GM19239 (cell line): ENCODE data around the gene CSE1L.
"Not testable (repeated sequence)": the region's sequence is repeated elsewhere in the genome, so short reads cannot be mapped to it uniquely, and the experiment has no call there.

Source experiments
- DNase-seq: peaks from one replicate; pipeline ENCODE4 v3.0.0; 2011; ENCODE audit warnings: low spot score; ENCODE audit not compliant: insufficient read length
- FAIRE-seq: peaks from 2 replicates; lab custom pipeline; 2011; peaks lifted over from hg19 to GRCh38; lab: Jason Lieb, UNC

The CSE1L gene

DNA sequence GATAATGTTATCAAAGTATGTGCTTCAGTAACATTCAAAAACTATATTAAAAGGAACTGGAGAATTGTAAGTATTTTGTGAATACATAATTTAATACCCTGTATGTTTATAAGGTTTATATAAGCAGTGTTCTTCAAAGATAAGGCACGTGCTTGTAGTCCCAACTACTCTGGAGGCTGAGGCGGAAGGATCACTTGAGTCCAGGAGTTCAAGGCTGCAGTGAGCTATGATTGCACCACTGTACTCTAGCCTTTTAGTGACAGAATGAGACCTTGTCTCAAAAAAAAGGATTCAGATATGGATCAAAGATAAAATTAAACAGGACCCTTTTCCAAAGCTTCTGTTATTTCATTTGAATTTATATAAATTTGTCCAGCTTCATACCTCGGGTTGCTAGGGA is 17.2 kb downstream of the CSE1L start:
- no peak for DNase-seq
- no peak for FAIRE-seq

DNA sequence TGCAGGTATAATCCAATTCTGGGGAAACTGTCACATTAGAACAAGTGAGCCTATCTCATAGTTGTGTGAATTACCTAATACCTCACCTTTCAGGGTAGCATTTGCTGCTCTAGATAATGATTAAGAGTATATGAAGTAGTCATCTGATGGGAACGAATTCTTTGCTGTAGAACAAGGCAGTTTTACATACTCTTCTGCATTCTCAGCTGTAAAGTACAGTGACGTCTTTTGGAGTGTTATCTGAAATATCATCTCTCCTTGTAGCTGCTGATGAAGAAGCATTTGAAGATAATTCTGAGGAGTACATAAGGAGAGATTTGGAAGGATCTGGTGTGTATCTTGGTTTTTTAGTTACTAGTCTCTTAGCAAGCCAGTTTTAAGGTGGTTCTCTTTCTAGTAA is 28.4 kb downstream of the CSE1L start:
- FAIRE-seq (peak; percentile 68), DNase-seq (no peak)

DNA sequence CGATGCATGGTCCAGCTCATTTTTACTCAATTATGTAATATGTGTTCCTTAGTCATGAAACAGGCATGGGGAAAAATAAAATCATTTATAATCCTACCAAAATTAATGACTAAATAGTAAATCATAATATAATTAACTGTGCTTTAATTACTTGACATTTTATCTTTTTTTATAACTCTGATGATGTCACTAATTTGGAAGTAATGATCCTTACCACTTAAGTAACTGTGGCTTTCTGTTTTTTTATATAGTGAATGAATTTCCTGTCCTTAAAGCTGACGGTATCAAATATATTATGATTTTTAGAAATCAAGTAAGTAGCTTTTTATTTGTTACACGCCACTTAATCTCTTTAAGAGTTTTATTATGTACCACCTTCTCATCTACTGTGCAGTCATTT is 32.2 kb downstream of the CSE1L start:
- DNase-seq (no peak), FAIRE-seq (no peak)

DNA sequence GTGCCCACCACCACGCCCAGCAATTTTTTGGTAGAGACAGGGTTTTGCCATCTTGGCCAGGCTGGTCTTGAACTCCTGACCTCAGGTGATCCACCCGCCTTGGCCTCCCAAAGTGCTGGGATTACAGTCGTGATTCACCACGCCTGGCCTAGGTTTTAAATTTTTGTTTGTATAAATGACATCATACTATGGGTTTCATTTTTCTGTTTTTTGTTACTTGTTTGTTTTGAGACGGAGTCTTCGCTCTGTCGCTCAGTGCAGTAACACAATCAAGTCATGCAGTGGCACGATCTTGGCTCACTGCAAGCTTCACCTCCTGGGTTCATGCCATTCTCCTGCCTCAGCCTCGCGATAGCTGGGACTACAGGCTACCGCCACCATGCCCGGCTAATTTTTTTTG is 36.2 kb downstream of the CSE1L start:
- DNase-seq, FAIRE-seq: not testable (repeated sequence)

DNA sequence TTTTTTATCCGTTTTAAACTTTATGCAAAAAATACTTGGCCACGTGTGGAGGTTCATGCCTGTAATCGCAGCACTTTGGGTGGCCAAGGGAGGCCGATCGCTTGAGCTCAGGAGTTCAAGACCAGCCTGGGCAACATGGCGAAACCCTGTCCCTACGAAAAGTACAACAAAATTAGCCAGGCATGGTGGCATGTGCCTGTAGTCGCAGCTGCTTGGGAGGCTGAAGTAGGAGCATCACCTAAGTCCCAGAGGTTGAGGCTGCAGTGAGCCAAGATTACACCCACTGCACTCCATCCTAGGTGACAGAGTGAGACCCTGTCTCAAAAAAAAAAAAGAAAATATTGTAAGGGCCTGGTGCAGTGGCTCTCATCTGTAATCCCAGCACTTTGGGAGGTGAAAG is 45.0 kb downstream of the CSE1L start:
- FAIRE-seq: no peak
- no peak for DNase-seq

DNA sequence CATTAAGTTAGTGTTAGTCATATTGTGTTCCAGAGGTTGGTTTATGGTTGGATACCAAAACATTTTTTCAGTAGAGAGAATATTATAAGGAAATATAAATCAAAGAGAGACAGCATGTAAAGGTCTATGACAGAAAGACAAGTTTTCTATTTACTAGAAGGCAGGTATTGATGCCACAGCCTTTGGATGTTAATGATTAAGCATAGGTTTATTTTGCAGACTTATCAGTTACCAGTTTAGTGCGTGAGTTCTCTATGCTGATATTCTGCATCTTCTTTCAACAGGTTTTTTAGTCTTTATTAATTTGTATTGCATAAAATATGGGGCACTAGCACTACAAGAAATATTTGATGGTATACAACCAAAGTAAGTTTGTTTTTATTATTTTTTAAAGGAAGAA is 45.6 kb downstream of the CSE1L start:
- DNase-seq: no peak
- FAIRE-seq: no peak

DNA sequence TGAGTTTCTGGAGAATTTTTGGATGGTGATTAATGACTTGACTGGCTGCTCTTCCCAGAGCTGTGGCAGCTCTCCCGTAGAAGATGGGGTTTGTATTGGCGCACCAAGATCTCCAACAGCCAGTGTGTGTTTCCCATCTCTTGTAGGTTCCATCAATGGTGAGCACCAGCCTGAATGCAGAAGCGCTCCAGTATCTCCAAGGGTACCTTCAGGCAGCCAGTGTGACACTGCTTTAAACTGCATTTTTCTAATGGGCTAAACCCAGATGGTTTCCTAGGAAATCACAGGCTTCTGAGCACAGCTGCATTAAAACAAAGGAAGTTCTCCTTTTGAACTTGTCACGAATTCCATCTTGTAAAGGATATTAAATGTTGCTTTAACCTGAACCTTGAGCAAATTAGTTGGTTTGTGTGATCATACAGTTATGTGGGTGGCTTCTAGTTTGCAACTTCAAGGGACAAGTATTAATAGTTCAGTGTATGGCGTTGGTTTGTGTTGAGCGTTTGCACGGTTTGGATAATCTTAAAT is 50.2 kb downstream of the CSE1L start:
- FAIRE-seq: no peak
- DNase-seq: no peak

DNA sequence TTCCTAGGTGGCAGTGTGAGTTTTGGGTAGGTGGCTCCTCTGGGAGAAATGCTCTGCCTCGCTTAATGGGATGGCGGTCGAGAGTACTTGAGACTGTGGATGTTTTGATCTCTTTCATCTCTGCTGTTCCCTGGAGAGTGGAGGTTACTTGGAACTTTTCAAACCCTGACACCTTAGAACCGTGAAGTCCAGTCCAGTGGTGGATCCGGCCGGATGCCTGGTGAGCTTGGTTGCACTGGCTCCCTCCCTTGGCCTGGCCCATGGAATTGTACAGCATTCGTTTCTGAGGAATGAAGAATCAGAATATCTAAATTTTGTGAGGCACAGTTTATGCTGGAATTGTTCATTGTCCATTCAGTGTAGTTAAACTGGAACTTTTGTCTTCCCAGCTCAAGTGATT is 51.0 kb downstream of the CSE1L start:
- DNase-seq: no peak
- no peak for FAIRE-seq

DNA sequence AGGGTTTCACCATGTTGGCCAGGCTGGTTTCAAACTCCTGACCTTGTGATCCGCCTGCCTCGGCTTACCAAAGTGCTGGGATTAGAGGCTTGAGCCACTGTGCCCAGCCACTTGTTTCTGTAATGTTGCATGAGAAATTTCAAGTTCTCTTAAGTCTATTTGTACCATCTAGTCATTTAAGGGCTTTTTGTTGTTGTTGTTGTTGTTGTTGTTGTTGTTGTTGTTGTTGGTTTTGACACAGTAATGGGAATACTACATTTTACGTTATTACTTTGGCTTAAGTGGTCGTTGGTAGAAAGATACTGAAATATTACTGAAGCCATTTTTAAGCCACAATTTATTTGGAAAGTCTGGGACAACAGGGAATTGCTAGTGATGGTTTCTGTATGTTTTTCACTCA is 52.0 kb downstream of the CSE1L start:
- FAIRE-seq: no peak

DNA sequence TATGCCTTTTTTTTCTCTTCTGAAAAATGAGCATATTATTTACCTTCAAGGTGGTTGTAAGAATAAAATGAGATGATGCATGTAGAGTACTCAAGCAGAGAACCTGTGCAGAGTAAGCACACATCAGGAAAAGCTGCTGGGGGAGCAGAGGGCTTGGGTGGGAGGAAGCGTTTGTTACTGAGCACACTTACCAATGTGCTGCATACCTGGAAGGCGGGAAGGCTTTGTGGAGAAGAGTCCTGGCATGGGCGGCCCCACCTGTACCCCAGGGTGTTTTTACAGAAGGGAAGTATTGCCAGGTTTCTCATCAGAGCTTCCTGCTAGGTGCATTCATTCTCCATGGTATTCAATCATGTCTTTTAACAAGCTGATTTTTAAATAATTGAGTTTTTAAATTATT is 52.9 kb downstream of the CSE1L start:
- no peak for FAIRE-seq

More for the DNA sequence above, 52.0 kb downstream of the CSE1L start:
- DNase-seq: no peak

DNA sequence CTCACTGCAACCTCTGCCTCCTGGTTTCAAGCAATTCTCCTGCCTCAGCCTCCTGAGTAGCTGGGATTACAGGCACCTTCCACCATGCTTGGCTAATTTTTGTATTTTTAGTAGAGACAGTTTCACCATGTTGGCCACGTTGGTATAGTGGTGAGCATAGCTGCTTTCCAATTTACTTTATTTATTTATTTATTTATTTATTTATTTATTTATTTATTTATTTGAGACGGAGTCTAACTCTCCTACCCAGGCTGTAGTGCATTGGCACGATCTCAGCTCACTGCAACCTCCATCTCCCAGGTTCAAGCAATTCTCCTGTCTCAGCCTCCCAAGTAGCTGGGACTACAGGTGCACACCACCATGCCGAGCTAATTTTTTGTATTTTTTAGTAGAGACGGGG is 54.2 kb downstream of the CSE1L start:
- not testable (repeated sequence) for FAIRE-seq

More for the DNA sequence above, 52.9 kb downstream of the CSE1L start:
- DNase-seq: no peak

DNA sequence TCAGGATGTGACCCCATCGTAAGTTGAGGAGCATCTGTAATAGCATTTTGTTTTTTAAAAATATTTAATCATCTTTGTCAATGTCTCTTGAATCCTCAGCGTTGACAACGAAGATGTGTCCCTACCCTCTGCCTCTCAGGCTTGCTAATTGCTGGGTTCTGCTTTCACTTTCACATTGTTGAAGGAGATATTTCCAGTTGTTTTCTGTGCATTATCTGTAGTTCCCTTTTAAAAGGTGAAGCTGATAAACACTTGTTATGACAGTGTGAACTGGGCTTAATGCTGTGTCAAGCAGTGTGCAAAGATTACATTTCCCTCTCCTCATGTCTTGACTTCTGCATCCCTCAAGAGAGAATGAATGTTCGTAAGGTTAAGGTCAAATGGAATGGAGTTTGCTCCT is 54.9 kb downstream of the CSE1L start:
- FAIRE-seq: no peak

More for the DNA sequence above, 54.2 kb downstream of the CSE1L start:
- DNase-seq: not testable (repeated sequence)

DNA sequence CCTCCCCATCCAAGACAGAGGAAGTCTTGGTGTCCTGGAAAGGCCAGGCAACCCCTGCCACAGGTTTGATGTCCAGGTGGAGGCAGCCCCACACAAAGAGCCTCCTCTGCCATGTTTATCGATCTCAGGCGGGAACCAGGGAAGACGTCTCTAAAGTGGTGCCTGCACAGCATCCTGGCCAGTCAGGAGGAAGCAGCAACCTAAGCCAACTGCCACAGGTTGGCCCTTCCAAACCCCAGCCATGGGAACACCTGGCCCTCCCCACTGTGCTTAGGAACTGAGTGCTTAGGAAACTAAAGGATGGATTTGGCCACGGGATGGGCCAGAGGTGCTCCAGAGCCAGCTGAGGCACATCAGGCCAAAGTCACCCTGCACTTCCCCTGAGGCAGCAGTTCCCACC is 56.9 kb downstream of the CSE1L start:
- FAIRE-seq: no peak
- DNase-seq: no peak

More for the DNA sequence above, 54.9 kb downstream of the CSE1L start:
- DNase-seq: no peak

DNA sequence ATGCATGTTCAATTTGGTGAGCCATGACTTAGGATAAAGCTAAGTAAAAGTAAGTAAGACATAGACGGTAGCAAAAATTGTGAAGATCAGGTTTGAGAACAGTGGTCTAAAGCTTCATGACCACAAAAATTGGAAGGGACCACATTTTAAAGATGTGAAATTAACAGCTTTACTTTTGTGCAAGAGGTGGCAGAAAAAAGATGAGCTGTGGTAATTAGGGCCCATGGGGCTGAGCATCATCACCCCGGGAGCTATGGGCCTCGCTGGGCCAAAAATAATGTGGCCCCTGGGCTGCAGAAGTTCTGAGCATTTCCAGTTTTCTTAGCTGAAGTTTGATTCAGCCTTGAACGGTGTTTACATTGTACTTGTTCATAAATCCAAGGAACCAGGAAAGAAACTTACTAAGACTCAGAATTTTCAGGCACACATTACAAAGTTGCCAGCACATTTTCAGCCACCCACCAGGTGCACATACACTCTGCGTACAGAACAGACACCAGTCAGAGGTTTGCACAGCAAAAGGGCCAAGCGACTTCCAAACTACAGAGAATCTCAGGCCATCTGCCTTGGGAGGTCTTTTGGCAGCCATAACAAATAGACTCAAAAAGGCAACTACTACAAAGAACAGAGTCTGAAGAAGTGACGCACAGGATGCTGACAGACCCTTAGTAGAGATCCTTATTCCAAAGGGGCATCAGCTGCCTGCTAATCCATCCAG is 57.7 kb downstream of the CSE1L start:
- FAIRE-seq (no peak), DNase-seq (no peak)

DNA sequence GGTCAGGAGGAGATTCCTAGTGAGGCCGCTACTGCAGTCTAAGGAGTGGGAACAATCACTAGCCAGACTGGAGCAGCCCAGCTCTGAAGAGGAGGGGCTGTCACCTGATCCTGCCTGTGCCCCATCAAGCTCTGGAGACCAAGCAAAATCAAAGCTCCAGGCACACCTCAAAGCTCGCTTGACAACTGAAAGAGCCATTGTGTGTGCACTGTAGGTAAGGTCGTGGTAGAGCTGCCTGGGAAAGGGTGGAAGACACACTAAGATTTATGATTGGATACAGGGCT is 58.2 kb downstream of the CSE1L start:
- no peak for FAIRE-seq
- DNase-seq: no peak

DNA sequence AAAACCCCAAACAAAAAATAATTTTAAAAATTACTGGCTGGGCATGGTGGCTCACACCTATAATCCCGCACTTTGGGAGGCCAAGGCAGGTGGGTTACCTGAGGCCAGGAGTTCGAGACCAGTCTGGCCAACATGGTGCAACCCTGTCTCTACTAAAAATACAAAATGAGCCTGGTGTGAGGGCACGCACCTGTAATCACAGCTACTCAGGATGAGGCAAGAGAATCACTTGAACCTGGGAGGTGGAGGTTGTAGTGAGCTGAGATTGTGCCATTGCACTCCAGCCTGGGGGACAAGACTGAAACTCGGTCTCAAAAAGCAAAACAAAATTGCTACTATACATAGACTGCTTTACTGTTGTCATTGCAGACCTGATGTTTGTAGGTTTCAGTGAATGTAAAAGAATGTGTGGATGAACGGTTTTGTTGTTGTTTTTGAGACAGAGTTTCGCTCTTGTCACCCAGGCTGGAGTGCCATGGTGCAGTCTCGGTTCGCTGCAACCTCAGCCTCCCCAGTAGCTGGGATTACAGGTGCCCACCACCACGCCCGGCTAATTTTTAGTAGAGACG is 59.0 kb downstream of the CSE1L start:
- DNase-seq, FAIRE-seq: not testable (repeated sequence)

DNA sequence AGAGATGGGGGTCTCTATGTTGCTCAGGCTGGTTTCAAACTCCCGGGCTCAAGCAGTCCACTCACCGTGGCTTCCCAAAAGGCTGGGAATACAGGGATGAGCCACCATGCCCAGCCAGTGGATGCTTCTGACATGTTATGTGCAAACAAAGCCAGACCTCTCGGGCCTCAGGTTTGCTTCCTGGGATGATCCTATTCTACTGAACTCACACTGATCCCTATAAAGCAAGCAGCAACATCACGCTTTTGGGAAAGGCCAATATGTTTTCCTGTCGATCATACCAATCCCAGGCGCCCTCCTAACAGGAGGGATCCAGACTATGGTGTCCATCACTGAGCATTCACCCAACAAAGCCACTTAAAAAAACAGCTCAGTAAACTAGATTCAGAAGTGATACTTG is 60.2 kb downstream of the CSE1L start:
- FAIRE-seq: no peak
- no peak for DNase-seq

DNA sequence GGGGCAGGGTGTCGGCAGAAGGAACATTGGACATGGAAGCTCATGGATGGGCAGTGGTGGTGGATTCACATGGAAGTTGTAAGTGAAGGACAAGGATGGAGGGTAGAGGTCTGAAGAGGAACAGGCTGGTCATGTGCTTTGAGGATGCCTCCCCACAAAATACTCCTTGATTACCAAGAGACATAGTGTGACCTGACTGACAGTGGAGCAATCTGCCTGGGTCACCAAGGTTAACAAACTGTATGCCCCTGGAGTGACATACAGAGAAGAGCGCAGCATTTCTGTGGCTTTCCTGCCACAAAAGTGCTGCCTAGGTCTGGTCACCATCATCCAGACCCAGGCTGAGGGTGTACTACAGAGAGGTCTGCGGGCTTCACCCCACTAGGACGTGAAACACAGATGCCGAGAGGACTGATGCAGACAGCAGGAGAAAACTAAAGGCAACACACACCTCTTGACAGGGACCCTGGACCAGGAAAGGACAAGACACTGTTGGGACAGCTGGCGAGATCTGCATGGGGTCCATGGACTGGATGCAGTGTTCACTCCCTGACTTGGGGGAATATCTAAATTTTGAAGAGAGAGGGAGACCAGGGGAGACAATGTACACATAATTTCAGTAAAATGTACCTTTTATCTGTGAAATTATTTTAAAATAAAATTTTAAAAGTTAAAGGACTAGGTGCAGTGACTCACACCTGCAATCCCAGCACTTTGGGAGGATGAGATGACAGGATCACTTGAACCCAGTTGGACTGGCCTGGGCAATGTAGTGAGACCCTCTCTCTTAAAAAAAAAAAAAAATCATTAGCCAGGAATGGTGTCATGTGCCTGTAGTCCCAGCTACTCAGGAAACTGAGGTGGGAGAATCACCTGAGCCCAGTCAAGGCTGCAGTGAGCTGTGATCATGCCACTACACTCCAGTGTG is 64.9 kb downstream of the CSE1L start:
- DNase-seq (no peak), FAIRE-seq (no peak)

DNA sequence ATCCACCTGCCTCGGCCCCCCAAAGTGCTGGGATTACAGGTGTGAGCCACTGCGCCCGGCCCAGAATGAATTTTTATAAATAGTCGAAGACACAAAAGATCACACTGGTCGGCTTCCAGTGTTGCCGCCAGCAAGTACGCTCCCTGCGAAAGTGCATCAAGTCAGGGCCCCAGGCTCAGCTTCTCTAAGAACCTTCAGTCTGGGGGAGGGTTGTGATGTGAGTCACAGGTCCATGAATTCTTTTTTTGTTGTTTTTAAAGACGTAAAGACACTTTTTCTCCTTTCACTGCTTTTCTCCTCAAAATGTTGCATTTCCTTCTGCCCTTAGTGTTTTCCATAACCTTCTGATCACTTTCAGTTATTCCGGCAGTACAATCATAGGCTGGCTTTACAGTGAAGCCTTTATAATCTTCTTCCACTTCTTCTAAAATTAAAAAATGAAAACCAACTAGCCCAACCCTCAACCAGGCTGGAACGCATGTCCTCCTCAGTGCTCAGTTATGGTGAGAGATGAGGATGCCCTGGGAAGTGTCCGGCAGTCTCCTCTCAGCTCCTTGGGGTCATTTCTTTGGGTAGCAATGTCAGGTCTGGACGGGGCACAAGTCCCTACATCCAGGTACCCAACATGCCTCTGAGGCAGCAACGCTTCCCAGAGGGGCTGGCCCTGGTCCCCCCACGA is 66.6 kb downstream of the CSE1L start:
- FAIRE-seq (no peak), DNase-seq (no peak)

DNA sequence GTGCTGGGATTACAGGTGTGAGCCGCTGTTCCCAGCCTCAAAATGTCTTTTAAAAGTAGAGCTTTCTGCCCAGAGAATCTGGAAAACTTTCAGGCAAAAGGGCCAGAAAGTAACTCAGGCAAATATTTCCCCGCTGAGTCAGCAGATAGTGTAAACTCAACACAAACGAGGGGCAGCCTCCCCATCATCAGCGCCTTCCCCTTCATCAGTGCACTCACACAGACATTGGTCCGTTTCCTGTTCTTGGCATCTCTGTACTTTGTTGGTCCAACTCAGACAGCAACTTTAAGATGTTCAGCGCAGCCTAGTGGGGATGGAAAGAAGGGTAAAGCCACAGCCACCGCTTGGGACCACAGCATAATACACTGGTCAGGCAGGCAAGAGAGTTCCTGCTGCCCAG is 69.5 kb downstream of the CSE1L start:
- DNase-seq (no peak), FAIRE-seq (no peak)
